Liver (tissue), 3 donors: ENCODE data around the gene MTRF1.

Source experiments
- ATF3 ChIP-seq: IDR thresholded peaks from 2 replicates; pipeline ENCODE4 v1.6.1; 2016; ENCODE audit warnings: antibody characterized with exemption
- CTCF ChIP-seq: fragments of 150-350 bp; IDR thresholded peaks from 2 replicates; pipeline ENCODE4 v1.5.1; 2017; ENCODE audit warnings: improper control_type of control experiment, low read depth, low read length; ENCODE audit not compliant: missing input control
- FOXA1 ChIP-seq: IDR thresholded peaks from 2 replicates; pipeline ENCODE4 v1.6.1; 2016; ENCODE audit warnings: antibody characterized with exemption
- JUND ChIP-seq, 2 donors: IDR thresholded peaks; 2 replicates each; pipeline ENCODE4 v1.6.1; 2016; ENCODE audit warnings: antibody characterized with exemption in 2 of 2
- NR2F2 ChIP-seq: IDR thresholded peaks from 2 replicates; pipeline ENCODE4 v1.6.1; 2016; ENCODE audit warnings: antibody characterized with exemption
- RAD21 ChIP-seq, 2 donors: IDR thresholded peaks; 2 replicates each; pipeline ENCODE4 v1.6.1; 2016; ENCODE audit warnings: antibody characterized with exemption in 2 of 2, mild to moderate bottlenecking in 2 of 2
- REST ChIP-seq: IDR thresholded peaks from 2 replicates; pipeline ENCODE4 v1.6.1; 2016; ENCODE audit warnings: antibody characterized with exemption, mild to moderate bottlenecking
- SP1 ChIP-seq: IDR thresholded peaks from 2 replicates; pipeline ENCODE4 v1.6.1; 2018; ENCODE audit warnings: antibody characterized with exemption, mild to moderate bottlenecking
- TAF1 ChIP-seq: conservative IDR thresholded peaks from 2 replicates; pipeline ENCODE4 v1.6.1; 2016; ENCODE audit warnings: antibody characterized with exemption, mild to moderate bottlenecking
- YY1 ChIP-seq: IDR thresholded peaks from 2 replicates; pipeline ENCODE4 v1.6.1; 2016; ENCODE audit warnings: antibody characterized with exemption, mild to moderate bottlenecking
- ZBTB33 ChIP-seq: IDR thresholded peaks from 2 replicates; pipeline ENCODE4 v1.6.1; 2016; ENCODE audit warnings: antibody characterized with exemption
- donor health status: healthy.
- donor health status: healthy.

- TF ChIP-seq FOXA1: no peak
- TF ChIP-seq CTCF: no peak
- no peak for TF ChIP-seq ATF3
- no peak for TF ChIP-seq REST
- TF ChIP-seq RAD21 (IDR thresholded peaks at IDR 0.05): no peak
- TF ChIP-seq ZBTB33: no peak
- no peak for TF ChIP-seq TAF1
- TF ChIP-seq NR2F2: no peak
- TF ChIP-seq JUND (IDR thresholded peaks at IDR 0.05): no peak
- no peak for TF ChIP-seq YY1
- TF ChIP-seq SP1: no peak
These were observed 3.7 kb upstream of the MTRF1 start for GRCh38 chr13:41267106-41267505.
